Effector memory CD4-positive, alpha-beta T cell (primary cell): ENCODE data around the gene STARD3NL.
A peak's percentile ranks its signal among the peaks of the same experiment; 100 is the strongest.

Experiments
- DNase-seq, 3 donors: peaks; one replicate each; pipeline ENCODE4 v3.0.0-alpha.2; 2020
- H3K27ac ChIP-seq: 2 replicates; pipeline ENCODE4 v1.7.0; 2013; ENCODE audit warnings: mild to moderate bottlenecking, low read length, moderate library complexity; ENCODE audit not compliant: insufficient read depth, poor library complexity, severe bottlenecking
- H3K27me3 ChIP-seq: replicated peaks from 2 replicates; pipeline ENCODE4 v1.7.0; 2013; ENCODE audit warnings: mild to moderate bottlenecking, low read length; ENCODE audit not compliant: insufficient read depth, control insufficient read depth, poor library complexity, severe bottlenecking
- H3K36me3 ChIP-seq: 2 replicates; pipeline ENCODE4 v1.7.0; 2013; ENCODE audit warnings: mild to moderate bottlenecking, low read length, moderate library complexity; ENCODE audit not compliant: control insufficient read depth, insufficient read depth
- H3K4me1 ChIP-seq: 2 replicates; pipeline ENCODE4 v1.7.0; 2013; ENCODE audit warnings: low read length, mild to moderate bottlenecking; ENCODE audit not compliant: control insufficient read depth, insufficient read depth, poor library complexity, severe bottlenecking
- H3K4me3 ChIP-seq: 2 replicates; pipeline ENCODE4 v1.7.0; 2013; ENCODE audit warnings: low read length, low read depth, mild to moderate bottlenecking; ENCODE audit not compliant: insufficient read depth, poor library complexity, severe bottlenecking
- H3K9me3 ChIP-seq: 2 replicates; pipeline ENCODE4 v1.7.0; 2013; ENCODE audit warnings: mild to moderate bottlenecking, low read length, moderate library complexity; ENCODE audit not compliant: control insufficient read depth

Gene STARD3NL

GRCh38 chr7:38195804-38196595 lies 18.0 kb downstream of the STARD3NL start:
- H3K27ac ChIP-seq: no peak overlapping the region
- no peaks in the 10 kb centered on the region for H3K9me3 ChIP-seq
- H3K4me3 ChIP-seq: no peak overlapping the region
- H3K27me3 ChIP-seq: no peaks in the 10 kb centered on the region
- no peak for DNase-seq
- H3K4me1 ChIP-seq: peaks cover 2% of the 10 kb centered on the region
- H3K36me3 ChIP-seq: no peaks in the 10 kb centered on the region

GRCh38 chr7:38198366-38198765 lies 20.3 kb downstream of the STARD3NL start:
- Histone ChIP-seq H3K9me3 (no peaks in the 10 kb centered on the region), H3K4me1 (peaks cover 2% of the 10 kb centered on the region), H3K27me3 (no peaks in the 10 kb centered on the region), H3K27ac (no peak overlapping the region), H3K36me3 (no peaks in the 10 kb centered on the region), H3K4me3 (no peak overlapping the region)
- DNase-seq: no peak

- Histone ChIP-seq H3K27ac (no peak overlapping the region), H3K36me3 (no peaks in the 10 kb centered on the region), H3K4me3 (no peak overlapping the region), H3K4me1 (peaks cover 2% of the 10 kb centered on the region), H3K27me3 (no peaks in the 10 kb centered on the region), H3K9me3 (no peaks in the 10 kb centered on the region)
- no peak for DNase-seq
These were observed 21.1 kb downstream of the STARD3NL start for GRCh38 chr7:38199154-38199553.

- DNase-seq: no peak
- peaks cover 2% of the 10 kb centered on the region for H3K4me1 ChIP-seq
- H3K27ac ChIP-seq: no peak overlapping the region
- H3K27me3 ChIP-seq: no peaks in the 10 kb centered on the region
- H3K4me3 ChIP-seq: no peak overlapping the region
- no peaks in the 10 kb centered on the region for H3K9me3 ChIP-seq
- H3K36me3 ChIP-seq: no peaks in the 10 kb centered on the region
These were observed 21.7 kb downstream of the STARD3NL start for GRCh38 chr7:38199782-38200181.

- H3K36me3 ChIP-seq: no peaks in the 10 kb centered on the region
- no peak for DNase-seq
- no peaks in the 10 kb centered on the region for H3K27me3 ChIP-seq
- H3K27ac ChIP-seq: no peak overlapping the region
- H3K9me3 ChIP-seq: no peaks in the 10 kb centered on the region
- no peak overlapping the region for H3K4me3 ChIP-seq
- no peaks in the 10 kb centered on the region for H3K4me1 ChIP-seq
These were observed 28.0 kb downstream of the STARD3NL start for GRCh38 chr7:38206071-38206470.

GRCh38 chr7:38207843-38208242 lies 29.8 kb downstream of the STARD3NL start:
- no peak overlapping the region for H3K27ac ChIP-seq
- no peaks in the 10 kb centered on the region for H3K4me1 ChIP-seq
- H3K36me3 ChIP-seq: no peaks in the 10 kb centered on the region
- no peaks in the 10 kb centered on the region for H3K27me3 ChIP-seq
- H3K4me3 ChIP-seq: no peak overlapping the region
- H3K9me3 ChIP-seq: no peaks in the 10 kb centered on the region
- no peak for DNase-seq

GRCh38 chr7:38211486-38211885 lies 33.4 kb downstream of the STARD3NL start:
- Histone ChIP-seq H3K27me3 (no peaks in the 10 kb centered on the region), H3K36me3 (no peaks in the 10 kb centered on the region), H3K4me1 (peaks cover 2% of the 10 kb centered on the region), H3K9me3 (no peaks in the 10 kb centered on the region), H3K4me3 (no peak overlapping the region), H3K27ac (no peak overlapping the region)
- DNase-seq: no peak

- H3K27ac ChIP-seq: no peak overlapping the region
- no peak for DNase-seq
- H3K4me3 ChIP-seq: no peak overlapping the region
- no peaks in the 10 kb centered on the region for H3K36me3 ChIP-seq
- H3K4me1 ChIP-seq: peaks cover 6% of the 10 kb centered on the region
- no peaks in the 10 kb centered on the region for H3K27me3 ChIP-seq
- H3K9me3 ChIP-seq: no peaks in the 10 kb centered on the region
These were observed 33.9 kb downstream of the STARD3NL start for GRCh38 chr7:38211940-38212339.

GRCh38 chr7:38215115-38215514 lies 37.1 kb downstream of the STARD3NL start:
- Histone ChIP-seq H3K27me3 (no peaks in the 10 kb centered on the region), H3K9me3 (no peaks in the 10 kb centered on the region), H3K4me1 (peaks cover 6% of the 10 kb centered on the region), H3K4me3 (no peak overlapping the region), H3K36me3 (no peaks in the 10 kb centered on the region), H3K27ac (no peak overlapping the region)
- no peak for DNase-seq

GRCh38 chr7:38215735-38216670 lies 38.0 kb downstream of the STARD3NL start:
- peak; percentile 51 to 73 (median 64) for DNase-seq
- no peaks in the 10 kb centered on the region for H3K27me3 ChIP-seq
- no peaks in the 10 kb centered on the region for H3K36me3 ChIP-seq
- no peak overlapping the region for H3K4me3 ChIP-seq
- H3K4me1 ChIP-seq: peaks cover 6% of the 10 kb centered on the region
- H3K9me3 ChIP-seq: no peaks in the 10 kb centered on the region
- no peak overlapping the region for H3K27ac ChIP-seq
